ENCODE results near the gene HPSE2. TPM values are rescaled to one million over a fixed set of nuclear protein-coding genes. Genes with fewer than 3 reads are reported as not detected.

HPSE2 gene
- total RNA-seq, 1 experiment from 2014 or later, result 0.20 TPM

- Mint-ChIP-seq H3K4me1 (no peaks in the 10 kb centered on the region), H3K36me3 (ENCODE audit: insufficient read depth in 1 of 3, low read depth in 3 of 3) (no peaks in the 10 kb centered on the region), H3K9me3 (peaks cover 0 to 2% of the 10 kb centered on the region in 2 experiments; a peak in 2 of 5 replicates), H3K27ac (no peak overlapping the region), H3K27me3 (ENCODE audit: low read depth) (peaks cover 1% of the 10 kb centered on the region; the same call in 1 of the 2 replicates), H3K4me3 (no peak overlapping the region)
- Histone ChIP-seq H3T11ph (ENCODE audit: low read length) (no peak overlapping the region), H2AFZ (ENCODE audit: low read length) (no peak overlapping the region), H2BK15ac (ENCODE audit: low read depth, low read length) (no peak overlapping the region), H2AK5ac (ENCODE audit: insufficient read length, low read length) (no peak overlapping the region), H2BK20ac (ENCODE audit: low read depth, low read length, poor library complexity, severe bottlenecking) (no peak overlapping the region), H3K4ac (ENCODE audit: low read depth, low read length) (no peak overlapping the region), H3K27me3 (ENCODE audit: insufficient read depth, low read length) (no peaks in the 10 kb centered on the region), H3K79me2 (ENCODE audit: insufficient read depth, low read length) (no peaks in the 10 kb centered on the region), H4K20me1 (ENCODE audit: control insufficient read depth, insufficient read depth, insufficient read length) (no peaks in the 10 kb centered on the region), H3K56ac (ENCODE audit: insufficient read length, low read depth, low read length) (no peak overlapping the region), H4K8ac (replicated peaks; ENCODE audit: insufficient read length, low read depth, low read length) (no peak overlapping the region), H3K79me1 (ENCODE audit: insufficient read depth, low read depth, low read length, poor library complexity, severe bottlenecking) (no peaks in the 10 kb centered on the region), H3K9ac (ENCODE audit: extremely low read depth, insufficient read length, low read length) (no peak overlapping the region), H3K9me3 (ENCODE audit: control insufficient read depth, low read depth, low read length) (no peaks in the 10 kb centered on the region), H3K4me1 (ENCODE audit: insufficient read depth, low read length) (no peaks in the 10 kb centered on the region), H4K91ac (ENCODE audit: insufficient read length, low read depth, low read length) (no peak overlapping the region), H3K4me2 (ENCODE audit: insufficient read depth, insufficient read length, low read length) (no peak overlapping the region), H3K14ac (ENCODE audit: insufficient read depth, low read length) (no peak overlapping the region), H3K23ac (ENCODE audit: insufficient read length, low read depth, low read length) (no peak overlapping the region), H3K23me2 (ENCODE audit: insufficient read length, low read depth, low read length, poor library complexity, severe bottlenecking) (no peaks in the 10 kb centered on the region), H3K18ac (ENCODE audit: insufficient read length, low read depth, low read length) (no peak overlapping the region), H2BK5ac (ENCODE audit: insufficient read length, low read length) (no peak overlapping the region), H3K27ac (ENCODE audit: insufficient read length, low read depth, low read length) (no peak overlapping the region), H4K5ac (ENCODE audit: insufficient read length, low read depth, low read length) (no peak overlapping the region), H2BK120ac (ENCODE audit: low read depth, low read length, poor library complexity, severe bottlenecking) (no peak overlapping the region), H2BK12ac (ENCODE audit: insufficient read length, low read depth, low read length) (no peak overlapping the region)
- WGBS (ENCODE audit: extremely low coverage, insufficient read length, low lambda C conversion rate), result no CpG with 5 or more reads among the region's 1 CpG
- DNase-seq, result no peak
- TF ChIP-seq, protein P1, sequence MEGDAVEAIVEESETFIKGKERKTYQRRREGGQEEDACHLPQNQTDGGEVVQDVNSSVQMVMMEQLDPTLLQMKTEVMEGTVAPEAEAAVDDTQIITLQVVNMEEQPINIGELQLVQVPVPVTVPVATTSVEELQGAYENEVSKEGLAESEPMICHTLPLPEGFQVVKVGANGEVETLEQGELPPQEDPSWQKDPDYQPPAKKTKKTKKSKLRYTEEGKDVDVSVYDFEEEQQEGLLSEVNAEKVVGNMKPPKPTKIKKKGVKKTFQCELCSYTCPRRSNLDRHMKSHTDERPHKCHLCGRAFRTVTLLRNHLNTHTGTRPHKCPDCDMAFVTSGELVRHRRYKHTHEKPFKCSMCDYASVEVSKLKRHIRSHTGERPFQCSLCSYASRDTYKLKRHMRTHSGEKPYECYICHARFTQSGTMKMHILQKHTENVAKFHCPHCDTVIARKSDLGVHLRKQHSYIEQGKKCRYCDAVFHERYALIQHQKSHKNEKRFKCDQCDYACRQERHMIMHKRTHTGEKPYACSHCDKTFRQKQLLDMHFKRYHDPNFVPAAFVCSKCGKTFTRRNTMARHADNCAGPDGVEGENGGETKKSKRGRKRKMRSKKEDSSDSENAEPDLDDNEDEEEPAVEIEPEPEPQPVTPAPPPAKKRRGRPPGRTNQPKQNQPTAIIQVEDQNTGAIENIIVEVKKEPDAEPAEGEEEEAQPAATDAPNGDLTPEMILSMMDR (conservative IDR thresholded peaks at IDR 0.05), result no peak
These were observed 310.0 kb downstream of the HPSE2 start for GRCh38 chr10:98925651-98926050.
